Measurements from ENCODE around the gene FBN2. TPM values are rescaled to one million over a fixed set of nuclear protein-coding genes. Genes with fewer than 3 reads are reported as not detected.

FBN2 gene
- total and polyA plus RNA-seq, 8 donors = 2.7 to 64.3 (median 54.3) TPM

- Histone ChIP-seq H3K36me3 (no peaks in the 10 kb centered on the region), H3K4me1 (no peaks in the 10 kb centered on the region), H3K27me3 (no peaks in the 10 kb centered on the region), H3K27ac (no peak overlapping the region), H3K9me3 (no peaks in the 10 kb centered on the region), H3K4me3 (no peak overlapping the region)
- intact Hi-C loops (cut with DNase I) = no loop called here
- DNase-seq = no peak
- ATAC-seq = no peak
- no peak for TF ChIP-seq CTCF (IDR thresholded peaks at IDR 0.05)
Measured at GRCh38 chr5:128350705-128351104, 187.3 kb downstream of the FBN2 start.

GRCh38 chr5:128349044-128349858, 188.8 kb downstream of the FBN2 start:
- H3K9me3 ChIP-seq = no peaks in the 10 kb centered on the region
- no peak overlapping the region for H3K4me3 ChIP-seq
- ATAC-seq = no peak
- no peaks in the 10 kb centered on the region for H3K4me1 ChIP-seq
- H3K36me3 ChIP-seq = no peaks in the 10 kb centered on the region
- H3K27ac ChIP-seq = no peak overlapping the region
- TF ChIP-seq CTCF (IDR thresholded peaks at IDR 0.05) = no peak
- no peaks in the 10 kb centered on the region for H3K27me3 ChIP-seq
- intact Hi-C loops (cut with DNase I) = no loop called here
- DNase-seq = peak in 1 of 4 donors; percentile 8

GRCh38 chr5:128346038-128346437, 192.0 kb downstream of the FBN2 start:
- intact Hi-C loops (cut with DNase I) = no loop called here
- ATAC-seq = no peak
- DNase-seq = no peak
- TF ChIP-seq CTCF (IDR thresholded peaks at IDR 0.05) = no peak
- H3K27ac ChIP-seq = no peak overlapping the region
- H3K4me3 ChIP-seq = no peak overlapping the region
- no peaks in the 10 kb centered on the region for H3K9me3 ChIP-seq
- no peaks in the 10 kb centered on the region for H3K27me3 ChIP-seq
- H3K36me3 ChIP-seq = no peaks in the 10 kb centered on the region
- H3K4me1 ChIP-seq = peaks cover 0 to 9% of the 10 kb centered on the region in 2 donors

DNA sequence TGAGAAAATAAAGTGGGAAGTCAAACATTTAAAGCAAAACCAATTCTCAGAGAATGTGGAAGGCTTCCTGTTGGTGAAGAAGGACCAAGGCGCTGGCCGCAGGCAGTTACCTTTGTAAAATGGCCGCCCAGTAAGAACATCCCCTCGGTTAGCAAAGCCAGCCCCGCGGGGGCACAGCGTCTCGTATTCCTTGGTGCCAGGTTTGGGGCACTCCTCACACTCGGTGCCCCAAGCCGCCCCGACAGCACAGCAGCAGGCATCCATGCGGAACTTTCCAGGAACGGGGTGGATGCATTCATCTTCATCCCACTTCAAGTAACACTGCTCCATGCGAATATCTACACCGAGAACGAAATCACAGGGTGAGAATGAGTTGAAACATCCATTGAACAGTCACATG, 192.8 kb downstream of the FBN2 start:
- intact Hi-C loops (cut with DNase I) = no loop called here
- no peak overlapping the region for H3K27ac ChIP-seq
- no peaks in the 10 kb centered on the region for H3K27me3 ChIP-seq
- H3K4me1 ChIP-seq = peaks cover 0 to 15% of the 10 kb centered on the region in 2 donors
- H3K9me3 ChIP-seq = no peaks in the 10 kb centered on the region
- no peak for TF ChIP-seq CTCF (IDR thresholded peaks at IDR 0.05)
- DNase-seq (peak in 1 of 4 donors; percentile 67), ATAC-seq (no peak)
- no peaks in the 10 kb centered on the region for H3K36me3 ChIP-seq
- no peak overlapping the region for H3K4me3 ChIP-seq

GRCh38 chr5:128343168-128343567, 194.9 kb downstream of the FBN2 start:
- DNase-seq (no peak), ATAC-seq (no peak)
- H3K4me3 ChIP-seq = no peak overlapping the region
- no peaks in the 10 kb centered on the region for H3K27me3 ChIP-seq
- intact Hi-C loops (cut with DNase I) = no loop called here
- H3K36me3 ChIP-seq = no peaks in the 10 kb centered on the region
- no peaks in the 10 kb centered on the region for H3K9me3 ChIP-seq
- TF ChIP-seq CTCF (IDR thresholded peaks at IDR 0.05) = no peak
- no peak overlapping the region for H3K27ac ChIP-seq
- H3K4me1 ChIP-seq = peaks cover 0 to 15% of the 10 kb centered on the region in 2 donors
